ENCODE measurements around the gene RAD21L1. TPM values are rescaled to one million over a fixed set of nuclear protein-coding genes. Genes with fewer than 3 reads are reported as not detected.

The RAD21L1 gene
- total RNA-seq, 1 donor from 2014 or later: not detected

- no peak for DNase-seq (ENCODE audit: low spot score in 2 of 2, unreplicated experiment in 2 of 2)
- no peak overlapping the region for H3K27ac Mint-ChIP-seq
- H3K4me3 Mint-ChIP-seq: no peak overlapping the region
- TF ChIP-seq, protein P1, sequence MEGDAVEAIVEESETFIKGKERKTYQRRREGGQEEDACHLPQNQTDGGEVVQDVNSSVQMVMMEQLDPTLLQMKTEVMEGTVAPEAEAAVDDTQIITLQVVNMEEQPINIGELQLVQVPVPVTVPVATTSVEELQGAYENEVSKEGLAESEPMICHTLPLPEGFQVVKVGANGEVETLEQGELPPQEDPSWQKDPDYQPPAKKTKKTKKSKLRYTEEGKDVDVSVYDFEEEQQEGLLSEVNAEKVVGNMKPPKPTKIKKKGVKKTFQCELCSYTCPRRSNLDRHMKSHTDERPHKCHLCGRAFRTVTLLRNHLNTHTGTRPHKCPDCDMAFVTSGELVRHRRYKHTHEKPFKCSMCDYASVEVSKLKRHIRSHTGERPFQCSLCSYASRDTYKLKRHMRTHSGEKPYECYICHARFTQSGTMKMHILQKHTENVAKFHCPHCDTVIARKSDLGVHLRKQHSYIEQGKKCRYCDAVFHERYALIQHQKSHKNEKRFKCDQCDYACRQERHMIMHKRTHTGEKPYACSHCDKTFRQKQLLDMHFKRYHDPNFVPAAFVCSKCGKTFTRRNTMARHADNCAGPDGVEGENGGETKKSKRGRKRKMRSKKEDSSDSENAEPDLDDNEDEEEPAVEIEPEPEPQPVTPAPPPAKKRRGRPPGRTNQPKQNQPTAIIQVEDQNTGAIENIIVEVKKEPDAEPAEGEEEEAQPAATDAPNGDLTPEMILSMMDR (IDR thresholded peaks at IDR 0.05; ENCODE audit: unreplicated experiment): no peak
- no peaks in the 10 kb centered on the region for H3K9me3 Mint-ChIP-seq
- H3K36me3 Mint-ChIP-seq: no peaks in the 10 kb centered on the region
- no peaks in the 10 kb centered on the region for H3K4me1 Mint-ChIP-seq
- H3K27me3 Mint-ChIP-seq (ENCODE audit: low read depth): peaks cover 4% of the 10 kb centered on the region
Observed at GRCh38 chr20:1282966-1283365, 57.1 kb downstream of the RAD21L1 start.

DNA sequence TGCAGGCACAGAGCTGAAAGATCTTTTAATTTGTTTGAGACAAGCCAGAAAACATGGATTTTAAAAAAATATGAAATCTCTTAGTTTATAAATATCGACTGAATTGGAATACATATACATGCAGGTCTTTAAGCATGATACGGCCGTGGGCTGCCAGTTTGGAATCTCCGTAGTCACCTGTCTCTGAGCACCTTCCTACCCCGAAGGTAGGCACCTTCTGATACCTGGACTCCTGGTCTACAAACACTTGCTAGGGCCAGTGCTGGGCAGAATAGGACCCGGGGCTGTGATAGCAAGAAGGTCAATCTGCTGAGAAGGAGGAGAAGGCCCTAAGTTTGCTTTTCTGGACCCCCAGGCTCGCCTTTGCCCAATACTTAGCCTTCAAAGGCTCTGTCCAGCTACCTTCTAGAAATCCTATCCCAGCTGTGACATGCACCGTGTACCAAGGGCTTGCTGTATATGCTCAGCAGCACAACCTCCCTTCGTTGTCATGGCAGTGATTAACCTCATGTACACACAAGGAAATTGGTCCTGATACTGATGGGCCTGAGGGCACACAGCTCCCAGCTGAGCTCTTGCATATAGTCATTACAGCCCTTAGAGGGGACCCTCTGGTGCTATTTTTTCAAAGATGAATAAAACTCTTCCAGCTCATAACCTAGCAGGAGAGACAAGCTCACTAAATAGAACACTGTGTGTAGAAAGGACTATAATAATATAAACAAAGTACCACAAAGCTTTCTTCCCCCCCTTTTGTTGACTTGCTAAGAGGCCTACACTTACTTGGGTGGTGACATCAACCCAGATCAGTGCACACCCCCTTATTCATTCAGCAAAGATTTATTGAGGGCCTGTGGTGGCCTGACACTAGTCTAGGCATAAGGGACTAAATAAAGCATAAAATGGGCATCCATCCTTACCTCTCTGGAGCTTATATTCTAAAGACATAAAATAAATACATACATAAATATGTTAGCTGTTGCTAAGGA, 58.0 kb downstream of the RAD21L1 start:
- TF ChIP-seq, protein P1 (IDR thresholded peaks at IDR 0.05; ENCODE audit: unreplicated experiment): no peak
- no peaks in the 10 kb centered on the region for H3K4me1 Mint-ChIP-seq
- DNase-seq (ENCODE audit: low spot score in 2 of 2, unreplicated experiment in 2 of 2): no peak
- H3K9me3 Mint-ChIP-seq: no peaks in the 10 kb centered on the region
- no peak overlapping the region for H3K4me3 Mint-ChIP-seq
- H3K27ac Mint-ChIP-seq: no peak overlapping the region
- H3K27me3 Mint-ChIP-seq (ENCODE audit: low read depth): peaks cover 4% of the 10 kb centered on the region
- H3K36me3 Mint-ChIP-seq: no peaks in the 10 kb centered on the region

DNA sequence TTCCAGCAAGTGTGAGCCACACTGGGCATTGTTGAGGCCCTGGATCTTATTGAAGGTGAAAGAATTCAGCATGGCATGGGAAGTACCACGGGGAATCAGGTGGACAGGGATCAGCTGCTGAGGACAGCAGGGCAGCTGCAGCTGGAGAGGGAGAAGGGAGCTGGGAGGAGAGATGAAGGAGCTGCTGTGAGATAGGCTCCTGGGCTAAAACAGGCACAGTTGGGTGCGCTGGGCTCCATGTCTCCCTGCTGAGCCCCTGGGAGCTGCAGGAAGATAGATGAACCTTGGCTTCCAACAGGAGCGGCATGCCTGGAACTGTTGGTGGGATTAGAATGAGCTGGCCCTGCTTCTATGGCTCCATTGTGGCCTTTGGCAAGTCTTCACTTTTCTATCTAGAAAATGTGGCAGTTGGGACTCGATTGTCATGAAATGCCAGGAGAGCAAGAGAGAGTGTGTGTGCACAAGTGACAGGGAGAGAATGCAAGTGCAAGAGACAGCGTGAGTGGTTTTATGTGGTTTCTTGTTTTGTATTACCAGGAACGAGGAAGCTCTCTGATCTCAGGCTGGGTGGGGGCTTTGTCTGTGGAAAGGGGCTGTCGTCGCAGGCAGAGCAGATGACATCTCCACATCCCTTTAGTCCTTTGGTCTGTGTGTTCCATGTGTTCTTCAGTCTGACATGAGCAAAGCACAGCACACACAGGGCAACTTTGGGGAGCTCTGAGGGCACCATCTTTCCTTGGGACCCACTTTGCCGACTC, 60.6 kb downstream of the RAD21L1 start:
- DNase-seq (ENCODE audit: low spot score in 2 of 2, unreplicated experiment in 2 of 2): no peak
- TF ChIP-seq, protein P1 (IDR thresholded peaks at IDR 0.05; ENCODE audit: unreplicated experiment): no peak
- no peak overlapping the region for H3K27ac Mint-ChIP-seq

DNA sequence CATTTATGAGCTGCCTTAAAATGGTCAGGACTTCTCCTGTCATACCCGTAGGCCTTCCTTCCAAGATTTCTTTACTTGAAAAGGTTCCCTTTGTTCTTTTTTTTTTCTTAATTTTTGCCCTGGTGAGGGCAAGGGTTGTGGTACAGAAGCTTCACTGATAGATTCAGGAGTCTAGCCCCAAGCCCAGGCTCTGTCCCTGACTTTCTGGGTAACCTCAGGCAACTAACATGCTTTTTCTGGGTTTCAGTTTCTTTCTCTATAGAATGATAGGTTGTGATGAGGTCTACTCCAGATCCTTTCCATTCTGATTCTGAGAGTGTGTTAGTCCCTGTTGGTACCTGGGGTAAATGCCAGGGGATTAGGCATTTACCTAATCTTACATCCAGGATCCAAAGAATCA, 61.5 kb downstream of the RAD21L1 start:
- Mint-ChIP-seq H3K36me3 (no peaks in the 10 kb centered on the region), H3K27ac (no peak overlapping the region), H3K4me3 (no peak overlapping the region), H3K4me1 (no peaks in the 10 kb centered on the region), H3K9me3 (no peaks in the 10 kb centered on the region), H3K27me3 (ENCODE audit: low read depth) (peaks cover 7% of the 10 kb centered on the region)
- TF ChIP-seq, protein P1 (IDR thresholded peaks at IDR 0.05; ENCODE audit: unreplicated experiment): no peak
- DNase-seq (ENCODE audit: low spot score in 2 of 2, unreplicated experiment in 2 of 2): no peak

More for the DNA sequence above, 60.6 kb downstream of the RAD21L1 start:
- no peak overlapping the region for H3K4me3 Mint-ChIP-seq
- H3K4me1 Mint-ChIP-seq: no peaks in the 10 kb centered on the region
- peaks cover 4% of the 10 kb centered on the region for H3K27me3 Mint-ChIP-seq (ENCODE audit: low read depth)
- H3K9me3 Mint-ChIP-seq: no peaks in the 10 kb centered on the region
- H3K36me3 Mint-ChIP-seq: no peaks in the 10 kb centered on the region

DNA sequence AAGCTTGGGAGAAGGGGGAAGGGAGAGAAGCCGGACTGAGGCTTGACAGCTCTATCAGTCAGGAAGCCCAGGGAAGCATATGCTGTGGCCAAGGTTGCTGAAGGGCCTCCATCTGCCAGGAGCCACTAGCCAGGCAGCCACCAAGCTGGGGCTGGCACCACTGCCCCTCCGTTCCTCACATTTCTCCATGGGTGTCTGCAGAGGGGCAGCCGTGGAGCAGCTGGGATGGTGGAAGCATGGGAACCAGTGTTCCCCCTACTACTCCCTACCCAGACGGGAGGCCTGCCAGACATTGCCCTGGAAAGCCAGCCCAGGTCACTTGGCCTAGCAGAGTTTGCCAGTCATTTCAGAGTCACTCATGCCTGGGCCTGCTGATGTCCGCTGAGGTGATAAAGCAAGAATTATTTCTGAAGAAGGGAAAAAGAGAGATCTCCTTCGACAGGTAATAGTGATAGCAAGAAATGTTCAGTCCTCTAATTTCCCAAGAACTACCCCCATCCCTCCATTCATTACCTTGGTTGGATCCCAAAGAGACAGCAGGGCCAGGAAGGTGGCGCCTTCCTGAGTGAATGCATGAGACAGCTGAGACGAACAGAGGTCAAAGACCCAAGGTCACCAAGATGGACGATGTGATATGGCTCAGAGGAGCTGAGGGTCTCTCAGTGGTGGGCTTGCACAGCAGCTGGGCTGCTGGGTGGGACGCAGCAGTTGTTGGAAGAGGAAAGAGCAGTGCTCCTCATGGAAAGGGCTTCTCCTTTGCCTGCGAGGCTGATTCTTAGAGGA, 62.1 kb downstream of the RAD21L1 start:
- Mint-ChIP-seq H3K27ac (no peak overlapping the region), H3K36me3 (no peaks in the 10 kb centered on the region), H3K9me3 (no peaks in the 10 kb centered on the region), H3K4me3 (no peak overlapping the region), H3K4me1 (no peaks in the 10 kb centered on the region), H3K27me3 (ENCODE audit: low read depth) (peaks cover 7% of the 10 kb centered on the region)
- no peak for DNase-seq (ENCODE audit: low spot score in 2 of 2, unreplicated experiment in 2 of 2)
- TF ChIP-seq, protein P1 (IDR thresholded peaks at IDR 0.05; ENCODE audit: unreplicated experiment): no peak

Data from mesothelial cell of epicardium (in vitro differentiated cells).